ENCODE data around the gene SPTAN1.

SPTAN1 gene

DNA sequence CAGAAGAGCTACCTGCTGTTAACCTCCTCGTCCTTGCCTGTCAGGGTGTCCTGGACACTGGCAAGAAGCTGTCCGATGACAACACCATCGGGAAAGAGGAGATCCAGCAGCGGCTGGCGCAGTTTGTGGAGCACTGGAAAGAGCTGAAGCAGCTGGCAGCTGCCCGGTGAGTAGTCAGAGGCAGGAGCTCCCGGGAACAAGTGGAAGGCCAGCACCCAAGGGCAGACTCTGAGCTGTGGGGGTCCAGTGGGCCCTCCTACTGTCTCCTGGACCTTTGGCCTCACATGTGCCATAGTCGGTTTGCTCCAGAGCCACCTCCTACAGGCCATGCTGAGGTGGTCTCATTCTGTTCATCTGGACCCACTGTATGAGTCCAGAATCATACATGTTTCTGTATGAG is 65.6 kb downstream of the SPTAN1 start:
- TF ChIP-seq, protein P1, sequence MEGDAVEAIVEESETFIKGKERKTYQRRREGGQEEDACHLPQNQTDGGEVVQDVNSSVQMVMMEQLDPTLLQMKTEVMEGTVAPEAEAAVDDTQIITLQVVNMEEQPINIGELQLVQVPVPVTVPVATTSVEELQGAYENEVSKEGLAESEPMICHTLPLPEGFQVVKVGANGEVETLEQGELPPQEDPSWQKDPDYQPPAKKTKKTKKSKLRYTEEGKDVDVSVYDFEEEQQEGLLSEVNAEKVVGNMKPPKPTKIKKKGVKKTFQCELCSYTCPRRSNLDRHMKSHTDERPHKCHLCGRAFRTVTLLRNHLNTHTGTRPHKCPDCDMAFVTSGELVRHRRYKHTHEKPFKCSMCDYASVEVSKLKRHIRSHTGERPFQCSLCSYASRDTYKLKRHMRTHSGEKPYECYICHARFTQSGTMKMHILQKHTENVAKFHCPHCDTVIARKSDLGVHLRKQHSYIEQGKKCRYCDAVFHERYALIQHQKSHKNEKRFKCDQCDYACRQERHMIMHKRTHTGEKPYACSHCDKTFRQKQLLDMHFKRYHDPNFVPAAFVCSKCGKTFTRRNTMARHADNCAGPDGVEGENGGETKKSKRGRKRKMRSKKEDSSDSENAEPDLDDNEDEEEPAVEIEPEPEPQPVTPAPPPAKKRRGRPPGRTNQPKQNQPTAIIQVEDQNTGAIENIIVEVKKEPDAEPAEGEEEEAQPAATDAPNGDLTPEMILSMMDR (IDR thresholded peaks at IDR 0.05): no peak

DNA sequence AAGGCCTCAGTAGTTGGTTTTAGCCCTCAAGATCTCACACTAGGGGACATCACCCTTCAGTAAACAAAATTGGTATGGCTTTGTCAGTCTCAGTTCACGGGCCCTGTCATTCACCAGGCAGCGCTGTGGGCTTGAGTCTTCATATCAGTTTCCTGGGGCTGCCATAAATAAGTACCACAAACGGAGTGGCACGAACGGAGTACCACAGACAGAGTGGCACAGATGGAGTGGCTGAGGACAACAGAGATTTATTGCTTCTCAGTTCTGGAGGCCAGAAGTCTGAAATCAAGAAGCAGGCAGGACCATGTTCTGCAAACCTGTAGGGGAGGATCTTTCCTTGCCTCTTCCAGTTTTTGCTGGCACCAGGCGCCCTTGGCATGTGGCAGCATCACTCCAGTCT is 66.7 kb downstream of the SPTAN1 start:
- TF ChIP-seq, protein P1 (IDR thresholded peaks at IDR 0.05): no peak

DNA sequence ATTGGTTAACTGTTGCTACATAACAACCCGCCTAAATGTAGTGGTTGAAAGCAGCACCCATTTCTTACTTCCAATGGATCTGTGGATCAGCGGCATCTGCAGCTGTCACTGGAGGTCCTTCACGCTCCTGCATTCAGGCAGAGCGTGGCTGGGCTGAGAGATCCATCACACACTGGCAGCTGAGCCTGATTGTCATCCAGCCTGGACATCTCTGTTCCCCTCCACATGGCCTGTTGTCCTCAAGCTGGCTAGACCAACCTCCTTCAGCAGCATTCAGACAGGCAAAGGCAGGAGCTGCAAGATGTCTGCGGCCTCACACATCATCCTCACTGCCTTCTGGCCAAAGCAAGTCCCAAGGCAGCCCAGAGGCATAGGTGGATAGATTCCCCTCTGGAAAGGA is 67.4 kb downstream of the SPTAN1 start:
- TF ChIP-seq, protein P1 (IDR thresholded peaks at IDR 0.05): no peak

GRCh38 chr9:128621730-128622455 is 69.5 kb downstream of the SPTAN1 start:
- TF ChIP-seq, protein P1 (IDR thresholded peaks at IDR 0.05): no peak

DNA sequence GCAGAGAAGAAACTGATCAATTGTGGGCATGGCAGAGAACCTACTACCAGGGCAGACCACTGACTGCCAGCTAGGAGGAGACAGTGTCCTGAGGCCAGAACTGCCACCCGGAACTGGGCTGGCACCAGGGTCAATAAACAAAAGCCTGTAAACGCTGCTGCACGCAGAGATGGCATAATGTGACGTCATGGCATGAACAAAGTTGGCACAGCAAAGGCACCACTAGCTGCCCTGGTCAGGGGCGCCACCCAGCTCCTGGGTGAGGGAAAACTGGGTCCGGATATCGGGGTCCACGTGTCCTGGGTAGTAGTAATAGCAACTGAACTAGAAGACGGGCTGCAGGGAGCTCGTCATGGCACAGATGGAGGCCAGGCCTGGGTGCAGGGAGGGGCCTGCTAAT is 72.2 kb downstream of the SPTAN1 start:
- TF ChIP-seq, protein P1 (IDR thresholded peaks at IDR 0.05): no peak; the same call in 1 of the 2 replicates

DNA sequence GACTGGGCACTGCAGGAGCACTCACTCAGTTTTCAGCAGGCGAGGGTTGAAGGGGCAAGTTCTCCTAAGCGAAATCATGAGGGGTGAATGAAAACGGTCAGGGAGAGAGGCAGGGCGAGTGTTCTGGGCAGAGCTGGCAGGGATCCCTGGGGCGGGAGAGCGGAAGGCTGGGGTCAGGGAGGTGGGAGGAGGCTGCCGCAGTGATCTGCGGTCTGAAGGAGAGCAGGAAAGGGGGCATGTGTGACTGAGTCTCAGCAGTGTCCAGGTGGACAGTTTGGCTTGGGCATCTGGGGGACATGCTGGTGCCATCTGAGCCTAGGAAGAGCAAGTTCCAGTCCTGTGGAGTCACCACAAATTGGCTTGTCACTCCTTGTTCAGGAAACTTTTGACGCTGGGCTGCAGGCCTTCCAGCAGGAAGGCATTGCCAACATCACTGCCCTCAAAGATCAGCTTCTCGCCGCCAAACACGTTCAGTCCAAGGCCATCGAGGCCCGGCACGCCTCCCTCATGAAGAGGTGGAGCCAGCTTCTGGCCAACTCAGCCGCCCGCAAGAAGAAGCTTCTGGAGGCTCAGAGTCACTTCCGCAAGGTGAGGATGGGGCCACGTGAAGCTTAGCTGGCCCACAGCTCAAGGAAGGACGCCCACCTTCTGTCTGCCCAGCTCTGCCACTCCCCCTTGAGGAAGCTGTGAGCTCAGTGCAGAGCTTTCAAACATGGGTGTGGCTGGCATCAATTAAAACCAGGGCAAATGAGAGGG is 73.2 kb downstream of the SPTAN1 start:
- TF ChIP-seq, protein P1 (IDR thresholded peaks at IDR 0.05): no peak

GRCh38 chr9:128626181-128626580 is 73.8 kb downstream of the SPTAN1 start:
- TF ChIP-seq, protein P1 (IDR thresholded peaks at IDR 0.05): no peak
